NOMO-1 (cell line): Measurements from ENCODE around the gene MAT2B.
A peak's percentile ranks its signal among the peaks of the same experiment; 100 is the strongest.
"Not testable (repeated sequence)": the region's sequence is repeated elsewhere in the genome, so short reads cannot be mapped to it uniquely, and the experiment has no call there.

Source experiments
- DNase-seq, 2 experiments: peaks; one replicate each; lab custom pipeline; 2025; ENCODE audit not compliant: unreplicated experiment in 2 of 2; lab: John Stamatoyannopoulos, UW

MAT2B gene

GRCh38 chr5:163503106-163504078, 2.0 kb upstream of the MAT2B start:
- peak; percentile 39 to 68 for DNase-seq

- DNase-seq = peak; percentile 38 to 66
Observed at GRCh38 chr5:163504079-163504931, 1.1 kb upstream of the MAT2B start.

GRCh38 chr5:163505049-163505367, 411 bp upstream of the MAT2B start:
- DNase-seq = no peak

GRCh38 chr5:163506095-163506457, 657 bp downstream of the MAT2B start:
- DNase-seq = no peak

GRCh38 chr5:163506726-163507125, 1.3 kb downstream of the MAT2B start:
- peak in 1 of 2 experiments; percentile 28 for DNase-seq

- no peak for DNase-seq
Observed at GRCh38 chr5:163508753-163509152, 3.3 kb downstream of the MAT2B start.

- DNase-seq = no peak
Observed at GRCh38 chr5:163509291-163509951, 4.0 kb downstream of the MAT2B start.

- no peak for DNase-seq
Observed at GRCh38 chr5:163512526-163512925, 7.1 kb downstream of the MAT2B start.

GRCh38 chr5:163525096-163525495, 19.7 kb downstream of the MAT2B start:
- DNase-seq = no peak

- no peak for DNase-seq
Observed at GRCh38 chr5:163529698-163530097, 24.3 kb downstream of the MAT2B start.

GRCh38 chr5:163531272-163531671, 25.9 kb downstream of the MAT2B start:
- no peak for DNase-seq

- no peak for DNase-seq
Observed at GRCh38 chr5:163532171-163533084, 27.0 kb downstream of the MAT2B start.

GRCh38 chr5:163533223-163533622, 27.8 kb downstream of the MAT2B start:
- DNase-seq = no peak

GRCh38 chr5:163534492-163535094, 29.2 kb downstream of the MAT2B start:
- DNase-seq = no peak

GRCh38 chr5:163535290-163535689, 29.9 kb downstream of the MAT2B start:
- no peak for DNase-seq

- DNase-seq = not testable (repeated sequence)
Observed at GRCh38 chr5:163536442-163536841, 31.0 kb downstream of the MAT2B start.

- no peak for DNase-seq
Observed at GRCh38 chr5:163540696-163541095, 35.3 kb downstream of the MAT2B start.

- no peak for DNase-seq
Observed at GRCh38 chr5:163542771-163543170, 37.4 kb downstream of the MAT2B start.

GRCh38 chr5:163544041-163544440, 38.6 kb downstream of the MAT2B start:
- DNase-seq = no peak

- DNase-seq = no peak
Observed at GRCh38 chr5:163544836-163545235, 39.4 kb downstream of the MAT2B start.
